Endothelial cell of umbilical vein (primary cell): ENCODE results near the gene BORCS5. TPM values are rescaled to one million over a fixed set of nuclear protein-coding genes. Genes with fewer than 3 reads are reported as not detected.

ENCODE experiments used
- BruUV-seq: library from RNA; stranded (reverse); fragments of 400-500 nt; replicated peaks from 2 replicates; lab custom pipeline; 2021; lab: Mats Ljungman, UMichigan
- CTCF ChIA-PET: fragments of 300-600, 350-600 bp; sonication (Branson Sonifier 250); formaldehyde crosslinking; loops from one replicate; lab custom pipeline; 2021; ENCODE audit warnings: antibody characterized with exemption, inconsistent platforms; lab: Charles Lee
- POLR2A ChIA-PET: fragments of 300-600, 350-600 bp; sonication (Branson Sonifier 250); formaldehyde crosslinking; loops from one replicate; lab custom pipeline; 2021; ENCODE audit warnings: antibody characterized with exemption, inconsistent platforms; lab: Charles Lee
- DNase-seq: peaks from one replicate; pipeline ENCODE4 v3.0.0-alpha.2; 2011; ENCODE audit warnings: low read depth, low spot score
- FAIRE-seq: peaks from 2 replicates; lab custom pipeline; 2011; peaks lifted over from hg19 to GRCh38; lab: Jason Lieb, UNC
- H2AFZ ChIP-seq: 2 replicates; pipeline ENCODE4 v1.6.0; 2012; ENCODE audit warnings: low read depth, low read length, control low read depth, inconsistent platforms
- H3K27ac ChIP-seq: 2 replicates; pipeline ENCODE4 v1.5.1; 2011; ENCODE audit warnings: low read depth, mild to moderate bottlenecking, control low read depth, low read length, moderate library complexity; ENCODE audit not compliant: insufficient read depth
- H3K27me3 ChIP-seq, 2 experiments: 2 replicates each; pipeline versions ENCODE4 v1.6.0 to v1.6.1; 2011; ENCODE audit warnings: low read length in 2 of 2, mixed read lengths in 1 of 2; ENCODE audit not compliant: control insufficient read depth in 2 of 2, insufficient read depth in 2 of 2
- H3K36me3 ChIP-seq, 2 experiments: 2 replicates in 1 of 2; 3 replicates in 1 of 2; pipeline ENCODE4 v1.5.1; 2011; ENCODE audit warnings: low read length in 2 of 2, mild to moderate bottlenecking in 1 of 2, moderate library complexity in 1 of 2; ENCODE audit not compliant: control insufficient read depth in 2 of 2, insufficient read depth in 2 of 2; ENCODE audit errors: extremely low read depth in 1 of 2
- H3K4me1 ChIP-seq: 3 replicates; pipeline ENCODE4 v1.5.1; 2011; ENCODE audit warnings: mild to moderate bottlenecking, low read length; ENCODE audit not compliant: control insufficient read depth, insufficient read depth; ENCODE audit errors: extremely low read depth
- H3K4me2 ChIP-seq: 2 replicates; pipeline ENCODE4 v1.6.1; 2011; ENCODE audit warnings: low read length, control low read depth, mixed read lengths; ENCODE audit not compliant: insufficient read depth
- H3K4me3 ChIP-seq, 3 experiments: fragments of 200-600 bp in 1 of 3; sonication (generic), shearing (Covaris generic) in 1 of 3; replicated peaks in 1 of 3; 2 replicates each; pipeline ENCODE4 v1.5.1; 2011 to 2016; ENCODE audit warnings: control low read depth in 3 of 3, low read length in 3 of 3, mild to moderate bottlenecking in 2 of 3, inconsistent platforms in 1 of 3, low read depth in 1 of 3, moderate library complexity in 1 of 3; ENCODE audit not compliant: insufficient read depth in 1 of 3
- H3K79me2 ChIP-seq: 2 replicates; pipeline ENCODE4 v1.6.0; 2012; ENCODE audit warnings: low read length, inconsistent platforms; ENCODE audit not compliant: control insufficient read depth, insufficient read depth
- H3K9ac ChIP-seq: replicated peaks from 2 replicates; pipeline ENCODE3; 2011; ENCODE audit warnings: low read length, control low read depth; ENCODE audit not compliant: insufficient read depth; ENCODE audit errors: extremely low read depth
- H3K9me1 ChIP-seq: replicated peaks from 3 replicates; pipeline ENCODE4 v1.6.0; 2011; ENCODE audit warnings: mild to moderate bottlenecking, low read length; ENCODE audit not compliant: control insufficient read depth, insufficient read depth; ENCODE audit errors: extremely low read depth
- H3K9me3 ChIP-seq: replicated peaks from 2 replicates; pipeline ENCODE4 v1.5.1; 2012; ENCODE audit warnings: low read length, inconsistent platforms; ENCODE audit not compliant: control insufficient read depth, insufficient read depth
- H4K20me1 ChIP-seq: replicated peaks from 2 replicates; pipeline ENCODE3; 2011; ENCODE audit warnings: mild to moderate bottlenecking, low read length; ENCODE audit not compliant: control insufficient read depth, insufficient read depth; ENCODE audit errors: extremely low read depth
- CTCF ChIP-seq, 2 donors: IDR thresholded peaks; 1 replicate in 1 of 2; 2 replicates in 1 of 2; pipeline ENCODE4 v1.5.1; 2011; ENCODE audit warnings: low read length in 2 of 2, mild to moderate bottlenecking in 2 of 2, moderate library complexity in 2 of 2, control low read depth in 1 of 2, inconsistent platforms in 1 of 2, low read depth in 1 of 2; ENCODE audit not compliant: insufficient read depth in 1 of 2; ENCODE audit errors: extremely low read depth in 1 of 2
- EZH2 ChIP-seq: IDR thresholded peaks from 2 replicates; pipeline ENCODE4 v1.6.1; 2012; ENCODE audit warnings: borderline replicate concordance, low read depth, mild to moderate bottlenecking, moderate library complexity, low read length, inconsistent platforms; ENCODE audit not compliant: severe bottlenecking
- FOS ChIP-seq: IDR thresholded peaks from 2 replicates; pipeline ENCODE4 v1.6.1; 2011; ENCODE audit warnings: mild to moderate bottlenecking, low read length, moderate library complexity, borderline replicate concordance; ENCODE audit not compliant: insufficient read depth
- GATA2 ChIP-seq: IDR thresholded peaks from 2 replicates; pipeline ENCODE4 v1.7.0; 2011; ENCODE audit warnings: low read depth, mild to moderate bottlenecking, moderate library complexity, mixed read lengths, low read length; ENCODE audit not compliant: insufficient read length, insufficient read depth
- JUN ChIP-seq: IDR thresholded peaks from 2 replicates; pipeline ENCODE4 v1.6.1; 2011; ENCODE audit warnings: borderline replicate concordance, low read depth; ENCODE audit not compliant: insufficient read length, insufficient read depth
- MAX ChIP-seq: IDR thresholded peaks from 2 replicates; pipeline ENCODE4 v1.6.1; 2011; ENCODE audit not compliant: insufficient read depth, insufficient read length
- MYC ChIP-seq: IDR thresholded peaks from one replicate; pipeline ENCODE4 v1.6.1; 2011; ENCODE audit warnings: mild to moderate bottlenecking, low read depth, low read length
- POLR2A ChIP-seq: IDR thresholded peaks from 2 replicates; pipeline ENCODE4 v1.6.1; 2012; ENCODE audit warnings: low read depth, mild to moderate bottlenecking, control low read depth, low read length
- POLR2AphosphoS5 ChIP-seq: IDR thresholded peaks from 2 replicates; pipeline ENCODE4 v1.6.1; 2012; ENCODE audit warnings: low read depth, mild to moderate bottlenecking, control low read depth, low read length, moderate library complexity; ENCODE audit not compliant: insufficient read depth
- dilution Hi-C: fragments of 300-500 bp; cut with MboI; formaldehyde crosslinking; loops from one replicate; pipeline ENCODE4 v1.15.0; 2019; ENCODE audit warnings: low sequenced_read_pairs; ENCODE audit not compliant: extremely low pct_ligation_motif_present
- intact Hi-C: fragments of 100-400 bp; cut with micrococcal nuclease; formaldehyde crosslinking; loops from one replicate; pipeline ENCODE4 v1.10.0; 2022
- polyA plus RNA-seq, 4 experiments: library from polyadenylated mRNA; depleted of rRNA in 3 of 4; stranded (reverse) in 3 of 4; unstranded in 1 of 4; fragments of >200 nt; gene quantifications; 2 replicates each; pipeline versions ENCODE4 v1.2.1 to v1.2.3, GENCODE V29; 2011 to 2012; ENCODE audit warnings: missing spikeins in 1 of 4
- total RNA-seq: library from RNA; stranded (reverse); gene quantifications from 2 replicates; pipeline ENCODE4 v1.2.3, GENCODE V29; 2021

The BORCS5 gene
- total and polyA plus RNA-seq, 2 donors (not counting 3 experiments of a cell fraction or from before 2014, with no cell fraction given), result 8.3 to 10.5 TPM

- peaks cover 10% of the 10 kb centered on the region for H3K4me1 ChIP-seq
- dilution Hi-C loops (no loop called here), intact Hi-C loops (no loop called here)
- no peak overlapping the region for H2AFZ ChIP-seq
- no peaks in the 10 kb centered on the region for H3K27me3 ChIP-seq
- CTCF ChIA-PET, result interaction anchor here (0.8 kb wide), 1 partner anchor 9 kb away, joined by 3 read pairs; no protein-coding TSS in a partner anchor
- no peak for FAIRE-seq
- TF ChIP-seq FOS, result no peak
- TF ChIP-seq POLR2AphosphoS5, result no peak
- no peak for TF ChIP-seq CTCF (IDR thresholded peaks at IDR 0.05; ENCODE audit: extremely low read depth in 1 of 2, insufficient read depth in 1 of 2, low read depth in 1 of 2, low read length in 2 of 2)
- no peaks in the 10 kb centered on the region for H4K20me1 ChIP-seq
- peaks cover 0 to 3% of the 10 kb centered on the region in 2 experiments for H3K36me3 ChIP-seq
- POLR2A ChIA-PET, result no interaction called here
- no peak overlapping the region for H3K9ac ChIP-seq
- no TSS peak for BruUV-seq
- no peaks in the 10 kb centered on the region for H3K9me1 ChIP-seq
- H3K27ac ChIP-seq, result no peak overlapping the region
- DNase-seq, result no peak
- H3K4me2 ChIP-seq, result no peak overlapping the region
- no peaks in the 10 kb centered on the region for H3K79me2 ChIP-seq
- no peak overlapping the region for H3K4me3 ChIP-seq
- no peaks in the 10 kb centered on the region for H3K9me3 ChIP-seq
Measured at GRCh38 chr12:12487490-12487889, 130.6 kb downstream of the BORCS5 start.

- no TSS peak for BruUV-seq
- peaks cover 10% of the 10 kb centered on the region for H3K4me1 ChIP-seq
- no peak overlapping the region for H3K4me3 ChIP-seq
- no peak for DNase-seq
- no peak overlapping the region for H3K9ac ChIP-seq
- intact Hi-C loops, result no loop called here
- no peak overlapping the region for H3K4me2 ChIP-seq
- ChIA-PET CTCF (no interaction called here), POLR2A (no interaction called here)
- no peaks in the 10 kb centered on the region for H3K9me1 ChIP-seq
- H3K9me3 ChIP-seq, result no peaks in the 10 kb centered on the region
- H3K27ac ChIP-seq, result no peak overlapping the region
- no peak for FAIRE-seq
- TF ChIP-seq CTCF (IDR thresholded peaks at IDR 0.05; ENCODE audit: extremely low read depth in 1 of 2, insufficient read depth in 1 of 2, low read depth in 1 of 2, low read length in 2 of 2) (no peak), FOS (no peak), MYC (no peak), POLR2A (no peak), EZH2 (no peak), POLR2AphosphoS5 (no peak), MAX (no peak), JUN (no peak), GATA2 (no peak)
- H4K20me1 ChIP-seq, result no peaks in the 10 kb centered on the region
- no peaks in the 10 kb centered on the region for H3K79me2 ChIP-seq
- no peaks in the 10 kb centered on the region for H3K36me3 ChIP-seq
- H3K27me3 ChIP-seq, result no peaks in the 10 kb centered on the region
- dilution Hi-C loops, result no loop called here
- H2AFZ ChIP-seq, result no peak overlapping the region
Measured at GRCh38 chr12:12488296-12488695, 131.4 kb downstream of the BORCS5 start.
